Fibroblast of skin of scalp (primary cell): Measurements from ENCODE around the gene SYTL3.
"Not testable (repeated sequence)": the region's sequence is repeated elsewhere in the genome, so short reads cannot be mapped to it uniquely, and the experiment has no call there.

Experiments
- DNase-seq: peaks from one replicate; pipeline ENCODE4 v3.0.0-alpha.2; 2013

The SYTL3 gene

DNA sequence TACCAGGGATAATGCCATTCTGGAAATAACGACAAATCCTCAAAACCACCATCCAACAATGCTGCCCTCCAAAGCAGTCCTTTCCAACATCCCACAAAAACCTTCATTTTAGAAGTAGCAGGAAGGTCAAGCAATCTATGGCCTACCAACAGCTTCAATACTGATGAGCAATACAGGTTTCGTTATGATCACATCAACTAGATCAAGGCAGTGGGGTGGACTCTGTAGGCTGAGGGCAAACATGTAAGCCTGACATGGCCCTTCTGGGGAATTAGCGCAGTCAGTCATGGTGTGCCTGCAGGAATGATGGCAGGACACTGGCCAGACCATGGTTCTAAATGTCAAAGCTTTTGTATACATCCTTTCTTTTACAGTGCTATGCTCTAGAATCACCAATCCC, 127.7 kb downstream of the SYTL3 start:
- no peak for DNase-seq

DNA sequence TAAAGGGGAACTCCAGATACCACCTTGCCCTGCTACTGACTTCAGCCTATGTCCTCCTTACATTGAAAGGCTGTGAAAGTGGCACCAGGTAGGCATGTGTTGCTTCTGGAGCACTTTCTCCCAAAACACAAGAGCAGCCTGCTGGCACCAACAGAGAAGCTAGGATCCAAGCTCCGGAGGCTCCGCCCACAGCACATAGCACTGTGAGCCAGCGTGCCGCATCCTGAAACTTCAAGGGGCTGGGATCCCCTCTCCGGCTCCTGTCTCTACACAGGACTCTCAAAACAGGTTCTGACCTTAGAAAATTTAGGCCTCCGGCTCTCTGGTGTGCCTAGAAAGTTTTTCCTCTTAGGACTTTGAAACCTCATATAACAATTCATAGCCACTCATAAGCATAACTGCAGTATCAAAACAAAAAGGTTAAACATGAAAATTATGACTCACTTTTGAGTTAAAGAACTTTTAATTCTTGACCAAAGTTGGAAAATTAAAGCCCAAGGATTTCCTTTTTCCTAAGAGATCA, 128.2 kb downstream of the SYTL3 start:
- no peak for DNase-seq

DNA sequence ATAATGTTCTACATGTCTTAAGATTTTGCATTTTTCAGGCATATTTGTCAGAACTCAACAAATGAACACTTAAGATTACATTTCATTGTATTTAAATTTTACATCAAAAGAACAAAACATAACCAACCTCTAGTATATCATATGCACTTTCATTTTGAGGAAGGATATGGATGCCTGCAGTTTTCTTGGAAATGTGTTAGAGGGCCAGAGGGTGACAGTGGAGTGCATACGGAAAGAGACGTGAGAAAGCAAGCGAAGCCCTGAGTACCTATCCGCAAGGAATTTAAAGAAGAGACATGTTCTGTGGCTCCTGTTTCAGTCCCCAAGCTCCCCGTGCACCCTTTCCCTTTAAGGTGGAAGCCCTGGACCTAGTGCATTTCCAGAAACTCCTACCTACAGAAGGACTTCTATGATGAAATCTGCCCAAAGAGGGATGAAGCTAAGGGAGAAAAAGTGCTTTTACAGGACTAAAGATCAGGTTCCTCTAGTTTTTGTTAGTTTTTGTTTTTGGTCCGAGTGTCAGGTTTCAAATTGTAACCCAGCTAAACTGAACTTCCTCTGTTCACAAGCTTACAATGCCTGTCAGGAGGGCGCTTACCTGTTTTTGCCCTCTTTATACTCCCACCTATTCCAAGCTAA, 130.5 kb downstream of the SYTL3 start:
- no peak for DNase-seq

DNA sequence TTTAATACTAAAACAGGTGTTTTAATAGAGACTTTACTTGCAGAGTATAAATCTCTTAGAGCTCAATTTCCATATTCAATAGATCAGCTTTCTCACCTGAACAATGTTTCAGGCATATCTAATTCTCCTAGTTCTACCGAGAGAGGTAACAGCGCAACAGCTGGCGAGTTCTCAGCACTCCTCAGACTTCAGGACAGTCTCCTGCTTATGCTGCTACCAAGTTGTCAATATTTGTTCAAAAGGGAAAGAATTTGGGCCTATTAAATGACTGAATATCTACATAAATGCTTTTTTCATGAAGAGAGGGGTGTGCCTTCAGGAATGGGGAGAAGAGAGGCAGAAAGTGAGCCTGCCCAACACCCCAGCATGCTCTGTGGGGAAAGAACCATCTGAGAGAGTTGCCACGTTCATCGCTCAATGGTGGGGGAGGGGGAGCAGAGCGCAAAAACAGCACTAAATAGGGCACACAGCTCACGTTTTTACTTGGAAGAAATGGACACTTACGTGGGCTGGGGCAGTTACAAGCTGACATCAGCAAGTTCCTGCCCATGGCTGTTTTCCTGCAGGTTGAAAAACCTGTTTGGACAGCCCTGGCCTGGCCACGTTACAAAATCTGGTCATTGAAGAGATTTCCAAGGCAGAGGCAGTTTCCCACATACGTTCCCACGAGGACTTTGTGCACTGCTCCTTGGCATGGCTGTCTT, 131.3 kb downstream of the SYTL3 start:
- DNase-seq = no peak

DNA sequence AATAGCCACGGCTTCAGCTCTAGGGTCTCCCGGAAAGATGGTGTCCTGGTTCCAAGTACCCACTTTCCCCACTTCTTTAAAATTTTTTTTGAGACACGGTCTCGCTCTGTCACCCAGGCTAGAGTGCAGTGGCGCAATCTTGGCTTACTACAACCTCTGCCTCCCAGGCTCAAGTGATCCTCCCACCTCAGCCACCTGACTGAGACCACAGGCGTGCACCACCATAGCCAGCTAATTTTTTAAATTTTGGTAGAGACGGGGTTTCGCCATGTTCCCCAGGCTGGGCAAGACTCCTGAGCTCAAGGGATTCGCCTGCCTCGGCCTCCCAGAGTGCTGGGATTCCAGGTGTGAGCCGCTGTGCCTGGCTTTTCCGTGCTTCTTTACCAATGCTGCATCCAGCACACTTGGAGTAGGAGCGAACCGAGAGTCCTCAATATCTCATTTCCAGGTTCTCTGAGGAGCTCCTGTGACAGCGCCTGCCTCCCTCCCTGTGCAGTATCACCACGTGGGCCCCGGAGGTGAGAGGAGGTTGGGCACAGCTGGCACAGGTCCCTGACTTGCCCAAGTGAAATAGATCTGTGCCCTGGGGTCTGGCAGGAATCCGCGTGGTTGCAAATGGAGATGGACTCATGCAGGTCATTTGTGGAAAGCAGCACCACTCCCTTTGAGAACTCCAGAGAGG, 132.0 kb downstream of the SYTL3 start:
- DNase-seq = no peak

DNA sequence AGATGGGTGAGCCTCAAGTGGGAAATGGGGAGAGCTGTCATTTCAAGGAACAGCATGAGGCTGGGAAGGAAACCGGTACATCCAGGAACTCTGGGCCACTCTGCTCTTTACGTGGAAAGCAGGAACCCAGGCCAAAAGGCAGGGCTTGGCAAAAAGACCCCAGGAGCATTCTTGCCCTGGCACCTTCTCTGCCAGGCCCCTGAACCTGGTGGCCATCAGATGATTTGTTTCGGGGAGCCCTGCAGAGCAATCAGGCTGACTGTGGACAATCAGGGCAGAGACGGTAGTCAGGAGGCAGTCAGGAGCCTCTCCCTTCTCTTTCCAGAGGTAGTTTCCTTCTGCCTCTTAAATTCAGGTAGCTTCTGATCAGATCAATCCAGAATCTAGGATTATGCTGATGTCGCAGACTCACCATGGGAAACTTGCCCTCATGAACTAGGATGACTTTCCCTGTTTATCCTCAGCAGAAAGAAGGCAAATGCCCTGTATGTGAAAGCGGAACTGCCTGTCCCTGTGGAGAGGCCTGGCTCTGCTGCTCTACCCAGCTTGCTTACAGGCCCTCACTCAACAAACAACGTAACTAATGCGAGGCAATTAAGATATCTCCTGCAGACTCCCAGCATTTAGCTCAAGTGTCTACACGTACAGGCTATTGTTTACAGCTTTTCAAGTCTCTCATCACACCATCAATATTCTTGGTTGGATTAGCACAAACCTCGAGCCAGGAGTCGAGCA, 132.7 kb downstream of the SYTL3 start:
- no peak for DNase-seq

DNA sequence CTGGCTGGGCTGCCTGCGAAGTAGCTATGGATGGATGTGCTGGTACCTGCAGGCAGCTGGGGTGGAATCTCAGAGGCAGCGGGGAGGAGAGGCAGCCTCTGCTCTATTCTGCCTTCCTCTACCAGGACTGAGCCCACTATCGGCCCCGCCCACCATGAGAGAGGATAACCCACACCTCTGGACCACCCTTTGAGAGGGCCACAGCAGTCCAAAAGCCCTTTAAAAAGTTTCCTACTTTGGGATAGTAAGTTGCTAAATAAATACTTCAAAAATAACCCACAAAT, 133.3 kb downstream of the SYTL3 start:
- no peak for DNase-seq

DNA sequence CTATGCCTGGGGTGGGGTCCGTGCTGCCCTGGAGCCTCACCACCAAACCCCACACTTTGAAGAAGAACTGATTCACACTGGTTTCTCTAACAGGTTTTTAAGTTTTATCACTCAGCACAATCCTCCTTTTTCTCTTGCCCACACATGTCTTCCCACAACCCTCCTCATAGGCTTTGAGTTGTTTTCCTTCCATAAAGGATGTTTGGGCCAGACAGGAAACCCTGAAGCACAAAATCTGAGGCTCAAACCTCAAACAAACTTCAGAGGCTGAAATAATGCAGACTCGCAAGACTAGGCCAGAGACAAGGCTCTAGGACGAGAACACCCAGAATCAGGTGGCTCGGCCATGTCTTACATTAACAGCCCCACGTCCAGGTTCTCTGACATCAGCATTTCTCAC, 134.0 kb downstream of the SYTL3 start:
- no peak for DNase-seq

DNA sequence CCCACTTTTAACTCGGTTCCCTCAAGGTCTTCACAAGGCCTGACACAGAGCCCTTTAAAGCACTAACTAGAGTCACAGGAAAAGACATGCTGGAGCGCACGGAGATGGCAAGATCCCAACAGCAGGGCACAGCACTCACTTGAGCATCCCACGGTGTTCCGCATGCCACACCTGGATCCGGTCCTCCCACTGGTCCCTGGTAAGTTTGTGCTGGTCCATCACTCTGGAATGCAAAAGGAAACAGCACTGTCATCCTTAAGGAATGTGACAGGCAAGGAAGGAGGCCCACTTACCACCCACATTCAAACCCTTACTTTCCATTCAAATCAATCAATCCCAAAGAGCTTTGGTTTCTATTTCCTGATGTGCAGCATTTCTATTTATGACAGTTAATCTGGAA, 134.7 kb downstream of the SYTL3 start:
- peak; percentile 34 for DNase-seq

DNA sequence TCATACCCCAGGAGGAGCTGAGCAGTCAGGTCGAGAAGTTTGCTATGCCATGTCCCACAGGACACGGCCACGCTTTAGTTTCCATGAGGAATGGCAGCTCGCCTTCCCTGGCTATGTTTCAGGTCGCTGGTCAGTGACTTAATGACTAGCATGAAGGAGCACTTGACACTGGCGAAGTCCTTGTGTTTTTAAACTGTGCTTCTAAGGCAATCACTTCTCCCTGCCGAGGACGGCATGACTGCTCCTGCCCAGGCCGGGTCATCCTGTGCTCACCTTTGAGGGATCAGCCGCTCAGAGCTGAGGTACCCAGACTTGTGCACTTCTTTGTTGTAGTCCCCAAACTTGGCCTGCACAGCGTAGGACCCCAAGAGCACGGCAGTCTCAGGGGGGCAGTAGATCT, 135.2 kb downstream of the SYTL3 start:
- DNase-seq = no peak

DNA sequence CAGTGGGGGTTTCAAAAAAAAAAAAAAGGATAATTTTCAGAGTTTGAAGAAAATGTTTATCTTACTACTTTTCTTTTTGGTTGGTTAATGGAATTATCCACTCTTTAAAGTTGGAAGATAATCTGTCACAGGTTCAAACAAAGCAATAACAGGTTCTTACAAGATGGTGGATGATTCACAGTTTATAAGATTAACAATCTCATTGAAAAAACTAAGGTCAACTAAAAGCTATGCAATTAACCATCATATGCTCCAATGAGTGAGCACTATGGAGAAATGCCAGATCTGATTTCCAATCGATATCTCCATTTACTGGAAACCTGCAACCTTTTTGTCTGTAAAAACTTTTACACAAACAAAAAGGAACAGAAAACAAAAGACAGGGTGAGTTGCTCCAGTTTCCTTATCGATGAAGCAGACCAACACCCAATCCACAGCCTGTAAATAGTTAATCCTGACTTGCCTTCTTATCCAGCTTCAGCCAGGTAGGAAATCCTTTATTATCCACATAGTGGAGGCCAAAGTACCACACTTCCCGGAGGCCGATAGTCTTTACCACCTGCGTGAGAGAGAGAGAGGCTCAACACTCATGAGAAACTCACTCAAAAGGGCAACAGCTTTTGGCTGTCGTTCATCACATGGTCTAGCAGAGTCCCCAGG, 136.9 kb downstream of the SYTL3 start:
- DNase-seq = no peak

DNA sequence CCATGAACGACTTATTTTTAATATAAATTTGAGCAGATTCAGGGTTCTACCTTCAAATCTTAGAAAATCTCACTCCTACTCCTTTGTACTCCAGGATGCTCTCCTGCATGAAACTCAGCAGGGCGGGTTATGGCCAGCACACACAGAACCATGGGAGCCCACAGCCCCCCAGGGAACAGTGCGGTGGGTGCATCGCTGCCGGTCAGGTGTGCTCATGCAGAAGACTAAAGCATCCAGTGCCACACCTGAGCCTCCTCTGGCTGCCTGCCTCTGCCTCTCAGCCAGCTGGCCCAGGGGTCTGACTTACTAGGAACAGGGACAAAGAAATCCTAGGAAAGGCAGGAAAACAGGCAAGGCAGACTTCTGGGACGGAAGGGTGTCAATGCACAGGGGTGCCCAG, 137.5 kb downstream of the SYTL3 start:
- DNase-seq = no peak

DNA sequence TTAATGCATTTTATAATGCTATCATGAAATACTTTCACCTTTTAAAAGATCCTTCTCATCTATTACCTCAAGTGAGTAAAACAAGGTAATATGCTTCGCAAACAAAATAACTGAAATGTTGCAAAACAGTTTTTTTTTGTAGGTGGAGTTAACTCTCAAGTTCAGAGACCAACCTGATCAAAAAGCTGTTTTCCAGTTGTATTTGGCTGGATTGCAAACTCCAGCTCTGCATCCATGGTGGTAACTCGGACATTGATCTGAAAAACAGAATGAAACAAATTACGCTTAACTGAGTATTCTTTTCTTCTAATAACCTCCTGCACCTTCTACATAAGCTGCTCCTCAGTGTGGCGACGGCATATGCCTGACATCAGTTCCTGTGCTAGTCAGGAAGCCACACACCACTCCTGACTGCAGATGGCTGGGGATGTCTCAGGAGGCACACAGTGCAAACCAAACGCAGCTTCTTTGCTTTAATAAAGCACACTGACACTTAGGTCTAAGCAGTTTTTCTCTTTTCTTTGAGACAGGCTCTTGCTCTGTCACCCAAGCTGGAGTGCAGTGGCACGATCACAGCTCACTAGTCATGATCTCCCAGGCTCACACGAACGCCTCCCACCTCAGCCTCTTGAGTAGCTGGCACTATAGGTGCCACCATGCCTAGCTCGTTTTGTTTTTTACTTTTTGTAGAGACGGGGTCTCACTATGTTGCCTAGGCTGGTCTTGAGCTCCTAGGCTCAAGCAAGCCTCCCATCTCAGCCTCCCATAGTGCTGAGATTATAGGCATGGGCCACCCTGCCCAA, 139.5 kb downstream of the SYTL3 start:
- DNase-seq = no peak

DNA sequence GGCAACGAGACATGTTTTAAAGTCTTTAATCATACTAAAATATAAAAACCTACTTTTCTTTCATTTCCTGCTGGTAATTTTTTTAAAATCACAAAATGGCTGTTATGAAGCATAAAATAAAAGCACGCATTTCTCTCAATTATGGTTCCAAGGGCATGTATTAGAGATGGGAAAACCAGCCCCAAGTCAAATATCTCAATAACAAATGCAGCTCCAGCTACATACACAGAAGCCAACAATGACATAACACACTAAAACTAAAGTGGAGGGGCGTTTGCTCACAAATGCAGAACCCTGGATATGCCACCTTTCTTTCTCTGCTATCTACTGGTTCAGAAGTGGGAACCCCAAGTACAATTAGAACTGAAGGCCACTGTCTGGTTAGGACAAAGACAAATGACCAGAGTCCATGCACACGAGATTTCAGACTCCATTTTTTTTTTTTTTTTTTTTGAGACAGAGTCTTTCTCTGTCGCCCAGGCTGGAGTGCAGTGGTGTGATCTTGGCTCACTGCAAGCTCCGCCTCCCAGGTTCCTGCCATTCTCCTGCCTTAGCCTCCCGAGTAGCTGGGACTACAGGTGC, 141.5 kb downstream of the SYTL3 start:
- DNase-seq = no peak

DNA sequence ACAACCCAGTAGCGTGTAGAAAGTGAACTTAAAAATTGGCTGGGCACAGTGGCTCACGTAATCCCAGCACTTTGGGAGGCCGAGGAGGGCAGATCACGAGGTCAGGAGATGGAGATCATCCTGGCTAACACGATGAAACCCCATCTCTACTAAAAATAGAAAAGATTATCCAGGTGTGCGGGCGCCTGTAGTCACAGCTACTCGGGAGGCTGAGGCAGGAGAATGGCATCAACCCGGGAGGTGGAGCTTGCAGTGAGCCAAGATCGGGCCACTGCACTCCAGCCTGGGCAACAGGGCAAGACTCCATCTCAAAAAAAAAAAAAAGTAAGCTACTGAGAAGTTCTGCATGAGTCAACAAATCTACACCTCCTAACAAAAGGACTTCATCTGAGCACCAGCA, 142.7 kb downstream of the SYTL3 start:
- not testable (repeated sequence) for DNase-seq

DNA sequence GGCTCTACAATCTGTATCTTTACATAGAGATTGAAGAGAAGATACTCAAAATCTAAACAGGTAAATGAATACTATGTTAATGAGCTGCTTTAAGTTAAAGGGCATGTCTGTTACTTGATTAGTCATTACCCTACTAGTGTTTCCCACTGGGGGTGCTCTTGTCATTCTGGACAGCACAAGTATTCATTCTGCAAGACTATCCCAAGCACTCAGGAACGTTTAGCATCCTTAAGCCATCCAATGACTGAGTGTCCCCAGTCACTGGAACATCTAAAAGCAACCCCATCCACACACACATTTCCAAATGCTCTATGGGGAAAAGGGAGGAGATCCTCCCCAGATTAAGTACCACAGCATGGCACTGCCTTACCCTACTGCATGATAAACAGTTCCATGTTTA, 143.6 kb downstream of the SYTL3 start:
- peak; percentile 66 for DNase-seq

DNA sequence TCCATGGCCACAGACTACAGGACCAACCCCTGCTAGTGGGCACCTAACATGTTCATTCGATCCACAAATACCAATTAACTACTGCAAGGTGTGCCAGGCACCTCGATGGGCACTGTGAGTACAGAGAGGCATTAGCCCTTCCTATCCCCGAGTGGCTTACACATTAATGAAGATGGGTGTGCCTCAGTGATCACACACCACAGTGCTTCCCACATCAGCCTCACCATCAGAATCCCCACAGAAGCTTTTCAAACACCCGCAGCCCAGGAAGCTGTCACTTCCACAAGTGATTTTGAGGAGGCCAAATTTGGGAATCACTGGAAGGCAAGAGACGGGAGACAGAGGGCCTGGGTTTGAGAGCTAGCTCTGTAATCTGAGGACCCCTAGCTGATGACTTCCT, 145.7 kb downstream of the SYTL3 start:
- no peak for DNase-seq

DNA sequence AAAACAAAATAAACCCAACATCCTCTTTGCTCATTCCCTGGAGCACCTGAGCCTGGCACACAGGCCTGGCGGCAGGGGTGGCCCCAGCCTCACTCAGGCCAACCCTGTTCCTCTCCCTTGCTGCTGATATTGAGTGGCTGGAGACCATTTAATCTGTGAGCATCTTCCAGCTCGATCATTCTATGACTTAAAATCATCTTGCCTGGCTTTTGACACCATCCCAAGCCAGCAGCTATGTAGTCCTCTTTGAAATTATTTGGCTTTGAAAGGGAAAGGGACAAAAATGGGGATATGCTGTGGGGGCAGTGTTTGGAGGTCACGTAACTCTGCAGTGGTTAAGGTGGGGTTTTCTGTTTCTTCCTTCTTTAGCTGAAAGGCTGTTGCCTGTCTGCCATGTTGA, 146.5 kb downstream of the SYTL3 start:
- no peak for DNase-seq

DNA sequence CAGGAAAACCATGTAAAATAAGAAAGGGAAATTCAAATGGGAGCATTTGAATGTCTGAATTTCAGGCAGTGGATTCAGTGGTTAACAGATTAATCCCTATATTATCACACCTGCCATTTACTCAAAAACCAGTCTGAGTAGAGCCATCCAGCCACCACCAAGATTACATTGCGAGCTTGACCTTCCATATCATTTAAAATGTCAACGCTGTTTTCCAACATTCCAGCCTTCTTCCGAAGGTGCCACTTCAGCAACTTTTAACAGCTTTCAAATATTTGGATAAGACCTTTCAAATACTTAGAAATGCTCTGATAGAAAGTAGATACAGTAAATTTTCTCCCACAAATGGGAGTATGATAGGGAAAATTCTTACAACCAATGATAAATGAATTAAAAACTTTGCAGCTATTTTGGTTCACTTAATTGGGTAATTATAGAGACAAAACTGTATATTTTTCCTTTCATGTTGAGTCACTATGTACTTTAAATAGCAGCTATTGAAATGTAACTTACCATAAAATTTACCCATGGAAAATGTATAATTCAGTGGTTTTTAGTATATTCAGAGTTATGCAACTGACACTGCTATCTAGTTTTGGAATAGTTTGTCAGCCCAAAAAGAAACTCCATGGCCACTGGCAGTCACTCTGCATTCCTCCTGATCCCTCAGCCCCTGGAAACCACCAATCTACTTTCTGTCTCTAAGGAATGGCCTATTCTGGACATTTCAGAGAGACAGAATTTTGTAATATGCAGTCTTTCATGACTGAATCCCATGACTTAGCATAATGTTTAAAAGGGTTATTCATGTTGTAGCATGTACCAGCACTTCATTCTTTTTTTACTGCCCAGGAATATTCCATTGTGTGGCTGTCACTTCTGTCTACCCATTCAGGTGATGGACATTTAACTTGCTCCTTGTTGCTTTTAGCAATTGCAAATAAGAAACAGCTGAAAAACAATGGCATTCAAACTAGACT, 147.8 kb downstream of the SYTL3 start:
- peak; percentile 90 for DNase-seq

DNA sequence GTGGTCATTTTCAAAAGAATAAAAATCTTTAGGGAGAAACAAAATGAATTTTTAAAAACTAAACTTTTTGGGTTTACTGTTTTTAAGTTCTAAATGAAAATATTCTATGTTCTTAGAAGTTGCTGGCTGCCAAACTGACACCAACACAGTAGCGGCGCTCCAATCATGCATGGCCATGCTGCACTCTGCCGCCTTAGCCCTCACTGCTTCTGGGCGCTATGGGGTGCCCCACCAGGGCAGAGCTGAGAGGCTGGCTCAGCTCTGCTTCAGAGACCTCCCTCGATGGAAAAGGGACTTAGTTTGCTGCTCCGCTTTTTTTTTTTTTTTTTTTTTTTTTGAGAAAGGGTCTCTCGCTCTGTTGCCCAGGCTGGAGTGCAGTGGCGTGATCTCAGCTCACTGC, 148.5 kb downstream of the SYTL3 start:
- DNase-seq = no peak
